GM18868 (cell line): ENCODE measurements around the gene NR1I3.

Experiments
- ATAC-seq: cut with Tn5 transposase; IDR thresholded peaks from one replicate; pipeline ENCODE4 v1.9.1; 2021; ENCODE audit warnings: mild to moderate bottlenecking, moderate library complexity; ENCODE audit not compliant: unreplicated experiment

The NR1I3 gene

GRCh38 chr1:161219078-161219892 is 18.7 kb downstream of the NR1I3 start:
- ATAC-seq, result no peak

- no peak for ATAC-seq
Measured at GRCh38 chr1:161218301-161219077, 19.5 kb downstream of the NR1I3 start.

- ATAC-seq, result no peak
Measured at GRCh38 chr1:161217831-161218230, 20.2 kb downstream of the NR1I3 start.

- ATAC-seq, result peak; percentile 78
Measured at GRCh38 chr1:161216945-161217712, 20.9 kb downstream of the NR1I3 start.

GRCh38 chr1:161215076-161215475 is 22.9 kb downstream of the NR1I3 start, which contains the start of gene FCER1G:
FCER1G (plus strand) TSS chr1:161215295; CDS start chr1:161215322, 27 bp downstream.
- no peak for ATAC-seq

- ATAC-seq, result no peak
Measured at GRCh38 chr1:161214369-161214768, 23.6 kb downstream of the NR1I3 start.

- ATAC-seq, result peak; percentile 72
Measured at GRCh38 chr1:161209790-161210409, 28.1 kb downstream of the NR1I3 start.

- no peak for ATAC-seq
Measured at GRCh38 chr1:161207173-161207572, 30.8 kb downstream of the NR1I3 start.

GRCh38 chr1:161206411-161207140 is 31.4 kb downstream of the NR1I3 start:
- ATAC-seq, result no peak

GRCh38 chr1:161201836-161202712 is 35.9 kb downstream of the NR1I3 start, which contains the start of gene NDUFS2:
NDUFS2 (plus strand) TSS chr1:161202367; CDS start chr1:161202386, 19 bp downstream.
- peak; percentile 96 for ATAC-seq

- ATAC-seq, result no peak
Measured at GRCh38 chr1:161200992-161201835, 36.8 kb downstream of the NR1I3 start.

- no peak for ATAC-seq
Measured at GRCh38 chr1:161200421-161200991, 37.5 kb downstream of the NR1I3 start.

- no peak for ATAC-seq
Measured at GRCh38 chr1:161199506-161200139, 38.4 kb downstream of the NR1I3 start.

- no peak for ATAC-seq
Measured at GRCh38 chr1:161198897-161199431, 39.0 kb downstream of the NR1I3 start, which contains the start of gene ADAMTS4. ADAMTS4 (minus strand) TSS chr1:161199054; CDS start chr1:161198627, 427 bp downstream.

- ATAC-seq, result no peak
Measured at GRCh38 chr1:161198194-161198896, 39.7 kb downstream of the NR1I3 start.

GRCh38 chr1:161197560-161198193 is 40.3 kb downstream of the NR1I3 start:
- no peak for ATAC-seq
